ENCODE data around the gene TMEM40.
"Not testable (repeated sequence)": the region's sequence is repeated elsewhere in the genome, so short reads cannot be mapped to it uniquely, and the experiment has no call there.

Gene TMEM40

GRCh38 chr3:12708584-12709192 lies 50.4 kb downstream of the TMEM40 start:
- DNase-seq (ENCODE audit: low read depth), result no peak
- TF ChIP-seq CTCF (IDR thresholded peaks at IDR 0.05; ENCODE audit: control insufficient read depth, extremely low read depth, insufficient read depth), result no peak
- no peak overlapping the region for H3K4me3 ChIP-seq (ENCODE audit: low read depth, low read length)

- TF ChIP-seq CTCF (IDR thresholded peaks at IDR 0.05; ENCODE audit: control insufficient read depth, extremely low read depth, insufficient read depth), result no peak
- peak; percentile 52 for DNase-seq (ENCODE audit: low read depth)
- H3K4me3 ChIP-seq (ENCODE audit: low read depth, low read length), result no peak overlapping the region
Observed at GRCh38 chr3:12707449-12707848, 51.6 kb downstream of the TMEM40 start.

GRCh38 chr3:12706504-12707253 lies 52.4 kb downstream of the TMEM40 start:
- H3K4me3 ChIP-seq (ENCODE audit: low read depth, low read length), result no peak overlapping the region
- DNase-seq (ENCODE audit: low read depth), result peak; percentile 44
- peak; percentile 77 for TF ChIP-seq CTCF (IDR thresholded peaks at IDR 0.05; ENCODE audit: control insufficient read depth, extremely low read depth, insufficient read depth)

- TF ChIP-seq CTCF (IDR thresholded peaks at IDR 0.05; ENCODE audit: control insufficient read depth, extremely low read depth, insufficient read depth), result no peak
- no peak overlapping the region for H3K4me3 ChIP-seq (ENCODE audit: low read depth, low read length)
- DNase-seq (ENCODE audit: low read depth), result no peak
Observed at GRCh38 chr3:12705981-12706380, 53.1 kb downstream of the TMEM40 start.

- no peak overlapping the region for H3K4me3 ChIP-seq (ENCODE audit: low read depth, low read length)
- TF ChIP-seq CTCF (IDR thresholded peaks at IDR 0.05; ENCODE audit: control insufficient read depth, extremely low read depth, insufficient read depth), result no peak
- no peak for DNase-seq (ENCODE audit: low read depth)
Observed at GRCh38 chr3:12705374-12705926, 53.6 kb downstream of the TMEM40 start.

GRCh38 chr3:12702501-12702900 lies 56.6 kb downstream of the TMEM40 start:
- no peak for DNase-seq (ENCODE audit: low read depth)
- no peak overlapping the region for H3K4me3 ChIP-seq (ENCODE audit: low read depth, low read length)
- TF ChIP-seq CTCF (IDR thresholded peaks at IDR 0.05; ENCODE audit: control insufficient read depth, extremely low read depth, insufficient read depth), result no peak

- not testable (repeated sequence) for H3K4me3 ChIP-seq (ENCODE audit: low read depth, low read length); DNase-seq (ENCODE audit: low read depth)
Observed at GRCh38 chr3:12701601-12702000, 57.5 kb downstream of the TMEM40 start.

Measured in LNCaP clone FGC (cell line).